HepG2 (cell line): Measurements from ENCODE around the gene FAM162A. TPM values are rescaled to one million over a fixed set of nuclear protein-coding genes. Genes with fewer than 3 reads are reported as not detected.

Experiments
- ATAC-seq: fragments of 200-7000 bp; cut with Tn5 transposase; 3 replicates; pipeline ENCODE4 v1.9.1; 2020; ENCODE audit warnings: mild to moderate bottlenecking, moderate library complexity
- BruUV-seq: library from RNA; stranded (reverse); fragments of 400-500 nt; replicated peaks from 2 replicates; lab custom pipeline; 2021; lab: Mats Ljungman, UMichigan
- CTCF ChIA-PET: fragments of 300-600 bp; formaldehyde crosslinking; extraction: SDS; loops from one replicate; lab custom pipeline; 2021; ENCODE audit warnings: low total read pairs, inconsistent platforms, low intra/inter-chr PET ratio; lab: Yijun Ruan, JAX
- POLR2A ChIA-PET: fragments of 350-600 bp; sonication (Branson Sonifier 250); formaldehyde crosslinking; loops from one replicate; lab custom pipeline; 2020; ENCODE audit warnings: antibody characterized with exemption, inconsistent platforms; lab: Yijun Ruan, JAX
- DNase-seq: peaks from one replicate; pipeline ENCODE4 v3.0.0-alpha.2; 2015; ENCODE audit warnings: low spot score
- FAIRE-seq: peaks from 3 replicates; lab custom pipeline; 2011; peaks lifted over from hg19 to GRCh38; lab: Jason Lieb, UNC
- H2AFZ ChIP-seq: one replicate; pipeline ENCODE4 v1.6.1; 2011; ENCODE audit warnings: low read length, inconsistent platforms
- H3K27ac ChIP-seq: fragments of 300-600 bp; 3 replicates; pipeline ENCODE4 v1.8.0; 2011; ENCODE audit warnings: mixed run types, mild to moderate bottlenecking, mixed read lengths, low read length, inconsistent platforms; ENCODE audit not compliant: insufficient read depth; ENCODE audit errors: extremely low read length
- H3K27me3 ChIP-seq, 2 experiments: fragments of 200-600 bp in 1 of 2; 2 replicates in 1 of 2; 3 replicates in 1 of 2; pipeline versions ENCODE4 v1.6.0 to v1.8.0; 2011; ENCODE audit warnings: low read length in 2 of 2, mild to moderate bottlenecking in 2 of 2, moderate library complexity in 2 of 2, inconsistent platforms in 1 of 2; ENCODE audit not compliant: insufficient read depth in 2 of 2, control insufficient read depth in 1 of 2
- H3K36me3 ChIP-seq, 2 experiments: fragments of 200-600 bp in 1 of 2; replicated peaks in 1 of 2; 2 replicates in 1 of 2; 3 replicates in 1 of 2; pipeline versions ENCODE4 v1.5.1 to v1.8.0; 2011; ENCODE audit warnings: low read length in 2 of 2, inconsistent platforms in 1 of 2; ENCODE audit not compliant: insufficient read depth in 2 of 2, control insufficient read depth in 1 of 2
- H3K4me1 ChIP-seq: 2 replicates; pipeline ENCODE4 v1.5.1; 2012; ENCODE audit warnings: low read length, inconsistent platforms; ENCODE audit not compliant: insufficient read depth
- H3K4me2 ChIP-seq: 2 replicates; pipeline ENCODE4 v1.6.0; 2011; ENCODE audit warnings: low read depth, low read length, inconsistent platforms
- H3K4me3 ChIP-seq, 3 experiments: fragments of 200-600 bp in 1 of 3; sonication (generic), shearing (Covaris generic) in 1 of 3; replicated peaks in 1 of 3; 2 replicates each; pipeline ENCODE4 v1.5.1; 2011 to 2016; ENCODE audit warnings: low read length in 3 of 3, inconsistent platforms in 2 of 3, low read depth in 2 of 3, mild to moderate bottlenecking in 2 of 3, control low read depth in 1 of 3, mixed read lengths in 1 of 3; ENCODE audit not compliant: insufficient read depth in 1 of 3
- H3K79me2 ChIP-seq: one replicate; pipeline ENCODE4 v1.6.1; 2011; ENCODE audit warnings: low read length, inconsistent platforms; ENCODE audit not compliant: insufficient read depth
- H3K9ac ChIP-seq: 2 replicates; pipeline ENCODE4 v1.6.0; 2011; ENCODE audit warnings: mild to moderate bottlenecking, low read depth, low read length, inconsistent platforms; ENCODE audit not compliant: insufficient read depth
- H3K9me3 ChIP-seq: 2 replicates; pipeline ENCODE4 v1.5.1; 2012; ENCODE audit warnings: mild to moderate bottlenecking, low read length
- H4K20me1 ChIP-seq: 2 replicates; pipeline ENCODE4 v1.6.0; 2011; ENCODE audit warnings: inconsistent platforms, mild to moderate bottlenecking, low read length, moderate library complexity; ENCODE audit not compliant: insufficient read depth
- CENPX ChIP-seq: sonication (generic); formaldehyde crosslinking; IDR thresholded peaks from 2 replicates; pipeline ENCODE4 v1.9.0; 2021; ENCODE audit warnings: mild to moderate bottlenecking, missing genetic modification reagents, moderate library complexity
- FOXP1 ChIP-seq, 2 experiments: fragments of 450-650 bp in 1 of 2; IDR thresholded peaks; 2 replicates each; pipeline ENCODE4 v1.6.1; 2017 to 2018; ENCODE audit warnings: antibody characterized with exemption in 1 of 2
- HMGXB3 ChIP-seq: sonication (generic); formaldehyde crosslinking; IDR thresholded peaks from 2 replicates; pipeline ENCODE4 v1.4.0; 2020; ENCODE audit warnings: missing genetic modification reagents, borderline replicate concordance
- NRL ChIP-seq: sonication (generic); formaldehyde crosslinking; IDR thresholded peaks from 2 replicates; pipeline ENCODE4 v1.5.0; 2020; ENCODE audit warnings: missing genetic modification reagents, mild to moderate bottlenecking, moderate library complexity, borderline replicate concordance
- PREB ChIP-seq: sonication (generic); formaldehyde crosslinking; IDR thresholded peaks from 2 replicates; pipeline ENCODE4 v1.4.0; 2020; ENCODE audit warnings: missing genetic modification reagents
- TMF1 ChIP-seq: sonication (generic); formaldehyde crosslinking; IDR thresholded peaks from 2 replicates; pipeline ENCODE4 v1.8.1; 2022; ENCODE audit warnings: low read depth, missing genetic modification reagents
- ZBTB26 ChIP-seq: IDR thresholded peaks from 2 replicates; pipeline ENCODE4 v1.6.1; 2016; ENCODE audit warnings: missing compliant biosample characterization, missing genetic modification reagents, borderline replicate concordance
- ZFP37 ChIP-seq: sonication (generic); formaldehyde crosslinking; IDR thresholded peaks from 2 replicates; pipeline ENCODE4 v1.4.0; 2020; ENCODE audit warnings: missing genetic modification reagents, borderline replicate concordance
- ZNF503 ChIP-seq: sonication (generic); formaldehyde crosslinking; IDR thresholded peaks from 2 replicates; pipeline ENCODE4 v1.4.0; 2020; ENCODE audit warnings: missing genetic modification reagents
- ZNF883 ChIP-seq: sonication (generic); formaldehyde crosslinking; IDR thresholded peaks from 2 replicates; pipeline ENCODE4 v1.5.1; 2020; ENCODE audit warnings: mild to moderate bottlenecking, missing genetic modification reagents; ENCODE audit errors: not compliant biosample characterization
- ZNF891 ChIP-seq: sonication (generic); formaldehyde crosslinking; IDR thresholded peaks from 2 replicates; pipeline ENCODE4 v1.5.0; 2020; ENCODE audit warnings: mild to moderate bottlenecking, missing genetic modification reagents
- WGBS: methylation state at CpG from one replicate; pipeline ENCODE4 v1.1.6; 2017; ENCODE audit warnings: low lambda C conversion rate; 5-methylcytosine and 5-hydroxymethylcytosine counted together
- in situ Hi-C: cut with HindIII; loops from 2 replicates; pipeline ENCODE4 v1.10.0; 2017; ENCODE audit warnings: low pct_unique_long_range_greater_than_20kb; ENCODE audit not compliant: extremely low pct_ligation_motif_present
- intact Hi-C: fragments of 100-400 bp; cut with micrococcal nuclease; formaldehyde crosslinking; loops from one replicate; pipeline ENCODE4 v1.10.0; 2022; ENCODE audit not compliant: unreplicated experiment
- polyA plus RNA-seq, 8 experiments: library from polyadenylated mRNA; depleted of rRNA in 3 of 8; stranded (reverse) in 7 of 8; unstranded in 1 of 8; fragments of >200 nt; fragmentation: Illumina TruSeq in 4 of 8; extraction: Trizol in 4 of 8; gene quantifications; 2 replicates each; pipeline versions ENCODE4 v1.2.1 to v1.2.3, GENCODE V29; 2011 to 2016; ENCODE audit warnings: low read depth in 4 of 8, missing spikeins in 1 of 8, mixed read lengths in 1 of 8; ENCODE audit not compliant: insufficient read depth in 1 of 8
- total RNA-seq, 5 experiments: library from RNA; depleted of rRNA; stranded (reverse); fragments of >200 nt; fragmentation: Illumina TruSeq; extraction: Trizol; gene quantifications; 2 replicates each; pipeline ENCODE4 v1.2.3, GENCODE V29; 2016; ENCODE audit warnings: low read depth in 1 of 5

The FAM162A gene
- total and polyA plus RNA-seq, 2 of the 13 experiments (the other 11 are each of a cell fraction or from before 2014, with no cell fraction given) = 115 to 155 TPM

- no peak for TF ChIP-seq ZNF503 (CRISPR knock-in tag)
- no peak for TF ChIP-seq ZNF891 (CRISPR knock-in tag)
- no peak for TF ChIP-seq TMF1 (CRISPR knock-in tag)
- TF ChIP-seq CENPX (CRISPR knock-in tag) = no peak
- no peak for TF ChIP-seq FOXP1 (IDR thresholded peaks at IDR 0.05)
- no peak for TF ChIP-seq FOXP1 (CRISPR knock-in tag; IDR thresholded peaks at IDR 0.05)
- no peak for TF ChIP-seq ZBTB26 (CRISPR knock-in tag)
These were observed 32.4 kb upstream of the FAM162A start (continued) for GRCh38 chr3:122351612-122352011.

- Histone ChIP-seq H4K20me1 (no peaks in the 10 kb centered on the region), H3K4me2 (no peak overlapping the region), H3K9ac (no peak overlapping the region), H3K27ac (no peak overlapping the region), H3K4me3 (no peak overlapping the region), H2AFZ (no peak overlapping the region), H3K4me1 (no peaks in the 10 kb centered on the region), H3K27me3 (no peaks in the 10 kb centered on the region), H3K79me2 (no peaks in the 10 kb centered on the region), H3K9me3 (no peaks in the 10 kb centered on the region), H3K36me3 (peaks cover under 1 to 1% of the 10 kb centered on the region in 2 experiments; a peak in 2 of 5 replicates)
- ChIA-PET CTCF (no interaction called here), POLR2A (no interaction called here)
- in situ Hi-C loops (loop anchor here (10.0 kb wide), 1 partner anchor 248 kb away; no protein-coding TSS in a partner anchor), intact Hi-C loops (no loop called here)
- FAIRE-seq (no peak), DNase-seq (no peak), ATAC-seq (no peak)
- BruUV-seq = no TSS peak
- WGBS = 84% methylated on average over 2 of the region's 2 CpGs
- no peak for TF ChIP-seq ZNF891 (CRISPR knock-in tag)
- no peak for TF ChIP-seq PREB (CRISPR knock-in tag)
- TF ChIP-seq ZNF883 = no peak
- no peak for TF ChIP-seq HMGXB3 (CRISPR knock-in tag)
- no peak for TF ChIP-seq NRL
- TF ChIP-seq ZFP37 (CRISPR knock-in tag) = no peak
These were observed 30.8 kb upstream of the FAM162A start for GRCh38 chr3:122353215-122353614.
